Right lobe of liver (tissue), 4 donors: ENCODE data around the gene ERVW-1.
"Not testable (repeated sequence)": the region's sequence is repeated elsewhere in the genome, so short reads cannot be mapped to it uniquely, and the experiment has no call there.

Experiments
- POLR2A ChIP-seq: fragments of 450-650 bp; IDR thresholded peaks from one replicate; pipeline ENCODE4 v1.6.1; 2017; ENCODE audit warnings: antibody characterized with exemption, mild to moderate bottlenecking
- TF ChIP-seq, protein P1 (sequence below), 4 donors: fragments of 200-600 bp in 3 of 4; fragments of 450-650 bp in 1 of 4; IDR thresholded peaks; one replicate each; pipeline versions ENCODE4 v1.5.1 to v1.8.0; 2016 to 2022; ENCODE audit warnings: antibody characterized with exemption in 4 of 4, mild to moderate bottlenecking in 2 of 4
- donor health status: DM: no; HTN: no; CAD: no.
- donor health status: DM: no; HTN: no; CAD: no.
- donor health status: DM: no; HTN: yes; CAD: no.

DNA sequence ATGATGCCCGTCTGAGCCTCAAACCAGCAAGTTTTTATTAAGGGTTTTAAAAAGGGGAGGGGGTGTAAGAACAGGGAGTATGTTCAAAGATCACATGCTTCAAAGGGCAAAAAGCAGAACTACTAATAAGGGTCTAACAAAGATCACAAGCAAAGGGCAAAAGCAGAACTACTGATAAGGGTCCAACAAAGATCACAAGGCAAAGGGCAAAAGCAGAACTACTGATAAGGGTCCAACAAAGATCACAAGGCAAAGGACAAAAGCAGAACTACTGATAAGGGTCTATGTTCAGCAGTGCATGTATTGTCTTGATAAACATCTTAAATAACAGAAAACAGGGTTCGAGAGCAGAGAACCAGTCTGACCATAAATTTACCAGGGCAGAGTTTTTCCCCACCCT is 35.0 kb downstream of the ERVW-1 start:
- TF ChIP-seq, protein P1, sequence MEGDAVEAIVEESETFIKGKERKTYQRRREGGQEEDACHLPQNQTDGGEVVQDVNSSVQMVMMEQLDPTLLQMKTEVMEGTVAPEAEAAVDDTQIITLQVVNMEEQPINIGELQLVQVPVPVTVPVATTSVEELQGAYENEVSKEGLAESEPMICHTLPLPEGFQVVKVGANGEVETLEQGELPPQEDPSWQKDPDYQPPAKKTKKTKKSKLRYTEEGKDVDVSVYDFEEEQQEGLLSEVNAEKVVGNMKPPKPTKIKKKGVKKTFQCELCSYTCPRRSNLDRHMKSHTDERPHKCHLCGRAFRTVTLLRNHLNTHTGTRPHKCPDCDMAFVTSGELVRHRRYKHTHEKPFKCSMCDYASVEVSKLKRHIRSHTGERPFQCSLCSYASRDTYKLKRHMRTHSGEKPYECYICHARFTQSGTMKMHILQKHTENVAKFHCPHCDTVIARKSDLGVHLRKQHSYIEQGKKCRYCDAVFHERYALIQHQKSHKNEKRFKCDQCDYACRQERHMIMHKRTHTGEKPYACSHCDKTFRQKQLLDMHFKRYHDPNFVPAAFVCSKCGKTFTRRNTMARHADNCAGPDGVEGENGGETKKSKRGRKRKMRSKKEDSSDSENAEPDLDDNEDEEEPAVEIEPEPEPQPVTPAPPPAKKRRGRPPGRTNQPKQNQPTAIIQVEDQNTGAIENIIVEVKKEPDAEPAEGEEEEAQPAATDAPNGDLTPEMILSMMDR (IDR thresholded peaks at IDR 0.05) = not testable (repeated sequence)
- TF ChIP-seq POLR2A = not testable (repeated sequence)
